Islet precursor cell (in vitro differentiated cells): ENCODE measurements around the gene YIPF4.
"Not testable (repeated sequence)": the region's sequence is repeated elsewhere in the genome, so short reads cannot be mapped to it uniquely, and the experiment has no call there.

ENCODE experiments used
- DNase-seq: peaks from one replicate; pipeline ENCODE4 v3.0.0-alpha.2; 2018

The YIPF4 gene

GRCh38 chr2:32277674-32278477 is at the start of gene YIPF4:
TSS of gene YIPF4 (plus strand) at chr2:32277904. CDS start at chr2:32278156, 252 bp downstream.
- DNase-seq: peak; percentile 95

GRCh38 chr2:32228181-32228580 is 49.5 kb upstream of the YIPF4 start:
- no peak for DNase-seq

- no peak for DNase-seq
Measured at GRCh38 chr2:32229635-32230034, 48.1 kb upstream of the YIPF4 start.

- no peak for DNase-seq
Measured at GRCh38 chr2:32231959-32232358, 45.7 kb upstream of the YIPF4 start.

DNA sequence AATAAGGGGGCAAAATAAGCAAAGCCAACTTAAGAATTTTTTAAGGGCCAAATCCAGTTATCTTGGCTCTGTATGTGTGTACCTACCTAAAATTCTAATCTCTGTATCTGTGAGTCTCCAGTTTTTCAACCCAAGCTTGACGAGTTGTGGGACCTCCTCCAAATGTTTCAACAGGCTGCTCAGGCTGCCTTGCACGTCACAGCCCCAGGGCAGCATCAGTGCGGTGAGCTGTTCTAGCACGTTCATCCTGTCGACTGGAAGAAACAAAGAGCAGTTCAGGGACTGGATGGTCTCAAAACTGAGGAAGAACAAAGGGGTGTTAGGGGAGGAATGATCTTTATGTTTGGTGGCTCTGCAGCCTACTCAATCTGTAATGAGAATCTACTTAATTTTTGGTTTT is 42.4 kb upstream of the YIPF4 start:
- peak; percentile 92 for DNase-seq

- no peak for DNase-seq
Measured at GRCh38 chr2:32237488-32237887, 40.2 kb upstream of the YIPF4 start.

GRCh38 chr2:32237996-32238395 is 39.7 kb upstream of the YIPF4 start:
- DNase-seq: no peak

GRCh38 chr2:32242331-32242730 is 35.4 kb upstream of the YIPF4 start:
- DNase-seq: no peak

DNA sequence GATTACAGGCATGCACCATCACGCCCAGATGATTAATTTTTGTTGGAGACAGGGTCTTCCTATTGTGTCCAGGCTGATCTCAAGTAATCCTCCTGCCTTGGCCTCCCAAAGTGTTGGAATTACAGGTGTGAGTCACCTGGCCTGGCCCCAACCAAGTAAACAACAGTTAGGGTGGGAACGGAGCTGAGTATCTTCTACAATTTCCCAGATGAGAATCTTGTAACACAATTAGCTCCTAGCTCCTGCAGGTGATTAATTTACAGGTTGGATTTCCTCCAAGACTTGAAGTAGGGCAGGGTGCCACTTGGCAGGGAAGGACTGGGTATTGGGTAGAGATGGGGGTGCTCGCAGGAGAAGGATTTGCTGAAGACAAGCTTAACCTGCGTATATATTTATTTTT is 30.8 kb upstream of the YIPF4 start:
- DNase-seq: no peak

GRCh38 chr2:32248299-32248698 is 29.4 kb upstream of the YIPF4 start:
- DNase-seq: no peak

DNA sequence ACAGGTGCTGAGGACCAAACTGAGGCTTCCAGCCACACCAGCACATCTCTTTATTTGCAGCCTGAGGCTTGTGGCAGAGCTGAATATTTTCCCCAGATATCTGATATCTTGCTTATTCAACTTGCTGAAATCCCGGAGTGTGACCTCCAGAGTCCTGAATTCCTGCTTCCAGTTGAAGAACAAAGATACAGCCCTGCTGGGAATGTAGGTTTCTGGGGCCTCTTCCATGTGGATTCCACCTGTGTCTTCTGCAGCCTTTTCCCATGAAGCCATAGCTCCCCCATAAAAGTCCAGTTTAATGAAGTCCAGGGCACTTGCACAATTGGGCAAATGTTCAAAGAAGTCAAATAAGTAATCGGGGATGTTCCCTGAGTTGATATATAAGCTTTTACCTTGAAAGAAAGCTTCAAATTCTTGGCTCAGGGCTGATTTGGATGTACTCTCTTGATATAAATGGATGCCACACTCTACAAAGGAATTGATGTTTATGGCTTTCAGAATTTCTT is 27.9 kb upstream of the YIPF4 start:
- peak; percentile 7 for DNase-seq

- DNase-seq: peak; percentile 37
Measured at GRCh38 chr2:32250290-32250689, 27.4 kb upstream of the YIPF4 start.

DNA sequence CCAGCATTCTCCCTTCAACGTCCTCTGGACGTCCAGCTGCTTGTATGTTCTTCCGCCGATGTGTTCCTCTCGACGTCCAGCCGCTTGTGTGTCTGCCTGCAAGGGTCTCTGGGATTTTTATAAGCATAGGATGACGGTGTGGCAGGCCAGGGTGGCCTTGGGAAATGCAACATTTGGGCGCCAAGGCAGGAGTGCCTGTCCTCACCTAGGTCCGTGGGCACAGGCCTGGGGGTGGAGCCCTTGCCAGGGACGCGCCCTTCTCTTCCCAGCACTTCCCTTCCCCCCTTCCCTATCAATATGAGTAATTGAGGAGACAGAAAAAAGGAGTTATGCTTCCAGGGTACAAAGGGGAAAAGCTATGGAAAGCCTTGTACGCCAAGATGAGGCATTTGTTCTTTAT is 19.5 kb upstream of the YIPF4 start:
- peak; percentile 31 for DNase-seq

DNA sequence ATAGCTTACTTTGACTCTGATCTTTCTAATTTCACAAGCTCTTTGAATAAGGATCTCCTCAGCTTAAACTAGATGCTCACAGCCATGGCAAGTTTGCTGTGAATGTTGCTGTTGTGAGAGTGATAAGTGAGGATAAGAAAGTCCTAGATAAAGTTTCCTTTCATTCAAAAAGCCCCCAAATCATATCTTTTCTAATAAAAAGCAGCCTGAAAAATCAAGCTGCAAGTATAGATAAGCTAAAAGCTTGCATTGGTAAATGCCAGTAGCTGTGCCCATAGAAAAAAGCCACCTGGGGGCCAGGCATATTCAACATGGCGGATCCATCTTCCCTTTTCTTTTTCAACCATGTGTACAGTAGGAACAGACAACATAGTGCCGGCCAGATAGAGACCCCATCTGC is 17.3 kb upstream of the YIPF4 start:
- DNase-seq: no peak

DNA sequence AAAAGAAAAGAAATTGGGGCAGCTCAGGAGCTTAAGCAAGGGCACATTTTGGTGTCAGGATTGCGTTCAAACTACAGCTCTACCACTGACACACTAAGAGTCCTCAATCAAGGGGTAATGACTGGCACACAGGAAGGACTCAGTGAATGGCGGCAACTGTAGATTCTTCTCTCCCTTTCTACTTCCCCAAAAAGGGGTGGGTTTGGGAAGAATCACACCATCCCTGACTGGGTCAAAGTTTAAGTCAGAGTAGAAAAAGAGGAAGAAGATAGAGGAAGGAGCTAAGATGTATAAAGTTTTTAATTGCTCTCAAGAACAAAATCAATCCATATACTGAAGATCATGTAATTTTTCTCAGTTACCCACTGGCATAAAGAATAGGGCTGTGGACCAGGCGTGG is 15.6 kb upstream of the YIPF4 start:
- peak; percentile 8 for DNase-seq

- DNase-seq: peak; percentile 4
Measured at GRCh38 chr2:32264422-32265105, 13.1 kb upstream of the YIPF4 start, which contains the start of gene NLRC4. TSS of gene NLRC4 (minus strand) at chr2:32264886. CDS start at chr2:32256775, 8,111 bp downstream.

GRCh38 chr2:32271063-32271462 is 6.6 kb upstream of the YIPF4 start:
- DNase-seq: peak; percentile 1

GRCh38 chr2:32272279-32272678 is 5.4 kb upstream of the YIPF4 start:
- peak; percentile 9 for DNase-seq

DNA sequence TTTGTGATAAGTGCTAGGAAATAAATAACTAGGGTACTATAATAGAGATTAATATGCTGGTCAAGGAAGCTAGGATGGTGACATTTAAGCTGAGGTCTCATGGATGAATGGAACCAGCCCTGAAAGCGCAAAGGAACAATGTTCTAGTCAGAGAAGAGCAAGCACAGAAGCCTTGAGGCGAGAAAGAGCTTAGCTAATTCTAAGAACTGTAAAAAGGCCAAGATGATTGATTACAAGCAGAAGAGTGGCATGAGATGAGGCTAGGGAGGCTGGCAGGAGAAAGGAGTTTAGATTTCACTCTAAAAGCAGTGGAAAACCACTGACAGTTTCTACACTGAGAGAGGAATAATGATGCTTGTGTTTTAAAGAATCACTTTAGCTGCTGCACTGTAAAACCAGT is 3.4 kb upstream of the YIPF4 start:
- DNase-seq: peak; percentile 34

GRCh38 chr2:32275790-32276189 is 1.9 kb upstream of the YIPF4 start:
- not testable (repeated sequence) for DNase-seq

DNA sequence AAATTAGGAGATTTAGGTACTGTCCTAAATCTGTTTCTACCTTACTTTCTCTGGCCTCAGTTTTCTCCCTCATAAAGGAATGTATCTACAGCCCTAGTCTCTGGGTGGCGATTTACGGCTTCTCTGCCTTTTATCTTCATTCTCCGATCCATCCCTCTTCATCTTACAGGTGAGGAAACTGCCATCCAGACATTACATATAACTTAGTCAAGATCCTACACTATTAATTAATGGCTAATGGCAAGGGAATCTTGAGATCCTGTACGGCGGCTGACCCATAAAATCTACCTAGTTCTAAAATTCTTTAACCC is 386 bp upstream of the YIPF4 start:
- no peak for DNase-seq

DNA sequence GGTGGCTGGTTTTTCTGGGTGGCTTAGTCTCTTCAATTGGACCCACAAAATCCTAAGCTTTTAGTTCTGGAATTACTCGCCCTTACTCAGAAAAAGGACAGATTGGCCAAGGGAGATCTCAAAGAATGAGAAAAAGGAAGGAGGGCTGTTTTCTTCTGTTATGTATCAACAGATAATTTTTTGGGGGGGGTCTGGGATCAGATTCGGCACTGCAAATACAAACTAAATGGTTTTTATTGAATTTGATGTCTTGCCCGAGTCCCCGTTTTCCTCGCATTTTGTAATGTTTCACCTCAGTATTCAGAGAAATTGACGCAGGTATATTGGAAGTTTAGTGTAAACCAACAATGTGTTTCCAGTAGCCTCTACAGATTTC is 762 bp downstream of the YIPF4 start:
- no peak for DNase-seq

DNA sequence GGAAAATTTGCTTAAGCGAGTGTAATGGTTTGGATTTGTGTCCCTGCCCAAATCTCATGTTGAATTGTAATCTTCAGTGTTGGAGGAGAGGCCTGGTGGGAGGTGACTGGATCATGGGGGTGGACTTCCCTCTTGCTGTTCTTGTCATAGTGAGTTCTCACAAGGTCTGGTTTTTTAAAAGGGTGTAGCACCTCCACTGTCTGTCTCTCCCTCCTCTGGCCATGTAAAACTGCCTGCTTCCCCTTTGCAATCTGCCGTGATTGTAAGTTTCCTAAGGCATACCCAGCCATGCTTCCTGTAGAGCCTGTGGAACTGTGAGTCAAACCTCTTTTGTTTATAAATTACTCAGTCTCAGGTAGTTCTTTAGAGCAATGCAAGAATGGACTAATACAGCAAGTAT is 6.6 kb downstream of the YIPF4 start:
- no peak for DNase-seq
